PC-9 (cell line): ENCODE measurements around the gene ZBTB21.

Experiments
- EZH2 ChIP-seq: fragments of 200-600 bp; sonication (generic); IDR thresholded peaks from 2 replicates; pipeline ENCODE4 v1.8.0; 2017; ENCODE audit warnings: antibody characterized with exemption, low read depth
- TF ChIP-seq, protein P1 (sequence below): fragments of 200-600 bp; sonication (generic); conservative IDR thresholded peaks from 2 replicates; pipeline ENCODE4 v1.6.1; 2017; ENCODE audit warnings: mixed run types, antibody characterized with exemption, mild to moderate bottlenecking, moderate library complexity

DNA sequence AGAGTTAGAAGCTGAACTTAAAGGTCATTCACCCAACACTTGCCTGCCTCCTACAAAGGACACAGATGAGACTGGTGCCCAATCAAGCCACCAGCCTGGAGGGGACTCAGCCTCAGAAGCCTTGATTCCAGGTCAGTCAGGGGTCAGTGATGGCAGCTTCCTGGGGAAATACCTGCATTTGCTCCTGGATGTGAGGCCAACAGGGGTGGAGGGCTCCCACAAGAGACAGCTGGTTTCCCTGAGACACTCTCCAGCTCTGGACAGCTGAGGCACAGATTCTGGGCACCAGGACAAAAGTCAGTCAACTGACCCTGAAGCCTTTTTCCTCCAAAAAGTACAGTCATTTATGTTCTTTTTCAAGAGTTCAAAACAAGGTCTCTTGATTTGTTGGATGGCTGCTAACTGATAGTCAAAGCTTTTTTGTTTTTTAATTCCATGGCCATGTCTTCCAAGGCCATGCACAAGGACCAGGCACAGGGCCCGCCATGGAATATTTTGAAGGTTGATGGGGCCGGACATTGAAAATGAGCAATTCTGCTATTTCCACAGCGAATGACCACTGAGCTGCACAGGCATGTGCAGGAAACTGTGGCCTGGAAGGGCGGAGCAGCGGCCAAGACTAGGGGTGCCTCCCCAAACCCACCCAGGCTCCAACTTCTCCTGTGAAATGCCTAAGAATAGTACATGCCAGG lies 58.1 kb downstream of the ZBTB21 start:
- TF ChIP-seq EZH2: no peak
- TF ChIP-seq, protein P1, sequence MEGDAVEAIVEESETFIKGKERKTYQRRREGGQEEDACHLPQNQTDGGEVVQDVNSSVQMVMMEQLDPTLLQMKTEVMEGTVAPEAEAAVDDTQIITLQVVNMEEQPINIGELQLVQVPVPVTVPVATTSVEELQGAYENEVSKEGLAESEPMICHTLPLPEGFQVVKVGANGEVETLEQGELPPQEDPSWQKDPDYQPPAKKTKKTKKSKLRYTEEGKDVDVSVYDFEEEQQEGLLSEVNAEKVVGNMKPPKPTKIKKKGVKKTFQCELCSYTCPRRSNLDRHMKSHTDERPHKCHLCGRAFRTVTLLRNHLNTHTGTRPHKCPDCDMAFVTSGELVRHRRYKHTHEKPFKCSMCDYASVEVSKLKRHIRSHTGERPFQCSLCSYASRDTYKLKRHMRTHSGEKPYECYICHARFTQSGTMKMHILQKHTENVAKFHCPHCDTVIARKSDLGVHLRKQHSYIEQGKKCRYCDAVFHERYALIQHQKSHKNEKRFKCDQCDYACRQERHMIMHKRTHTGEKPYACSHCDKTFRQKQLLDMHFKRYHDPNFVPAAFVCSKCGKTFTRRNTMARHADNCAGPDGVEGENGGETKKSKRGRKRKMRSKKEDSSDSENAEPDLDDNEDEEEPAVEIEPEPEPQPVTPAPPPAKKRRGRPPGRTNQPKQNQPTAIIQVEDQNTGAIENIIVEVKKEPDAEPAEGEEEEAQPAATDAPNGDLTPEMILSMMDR: no peak
